PC-3 (cell line): ENCODE measurements around the gene ATAD3A. TPM values are rescaled to one million over a fixed set of nuclear protein-coding genes. Genes with fewer than 3 reads are reported as not detected.
"Not testable (repeated sequence)": the region's sequence is repeated elsewhere in the genome, so short reads cannot be mapped to it uniquely, and the experiment has no call there.

Source experiments
- ATAC-seq: fragments of 200-7000 bp; cut with Tn5 transposase; 2 replicates; pipeline ENCODE4 v1.9.1; 2020; ENCODE audit warnings: mild to moderate bottlenecking, moderate library complexity
- BruUV-seq: library from RNA; stranded (reverse); fragments of 400-500 nt; replicated peaks from 2 replicates; lab custom pipeline; 2021; lab: Mats Ljungman, UMichigan
- CTCF ChIA-PET: fragments of 300-600 bp; sonication (Branson Sonifier 250); formaldehyde crosslinking; loops from one replicate; lab custom pipeline; 2022; ENCODE audit warnings: antibody characterized with exemption; lab: Charles Lee
- POLR2A ChIA-PET: fragments of 300-600 bp; sonication (Branson Sonifier 250); formaldehyde crosslinking; loops from one replicate; lab custom pipeline; 2022; ENCODE audit warnings: antibody characterized with exemption; ENCODE audit not compliant: unreplicated experiment; lab: Charles Lee
- DNase-seq: peaks from one replicate; pipeline ENCODE4 v3.0.0-alpha.2; 2015
- H2AFZ ChIP-seq: fragments of 300-600 bp; sonication (generic); 2 replicates; pipeline ENCODE4 v1.6.0; 2016; ENCODE audit warnings: antibody characterized with exemption, low read length
- H3F3A ChIP-seq: fragments of 300-600 bp; sonication (generic); one replicate; pipeline ENCODE4 v1.6.0; 2017; ENCODE audit warnings: antibody characterized with exemption, low read length, control low read depth, mild to moderate bottlenecking; ENCODE audit not compliant: unreplicated experiment
- H3K27ac ChIP-seq: fragments of 300-600 bp; sonication (generic); 2 replicates; pipeline ENCODE4 v1.5.1; 2016; ENCODE audit warnings: mild to moderate bottlenecking, low read length
- H3K27me3 ChIP-seq: fragments of 300-600 bp; sonication (generic); 2 replicates; pipeline ENCODE4 v1.6.1; 2016; ENCODE audit warnings: low read length, mixed read lengths
- H3K36me3 ChIP-seq: fragments of 300-600 bp; sonication (generic); 2 replicates; pipeline ENCODE4 v1.6.1; 2016; ENCODE audit warnings: low read depth, mixed run types, low read length, mixed read lengths
- H3K4me1 ChIP-seq: fragments of 300-600 bp; sonication (generic); 2 replicates; pipeline ENCODE4 v1.5.1; 2016; ENCODE audit warnings: low read length; ENCODE audit not compliant: insufficient read depth
- H3K4me2 ChIP-seq: fragments of 300-600 bp; sonication (generic); 2 replicates; pipeline ENCODE4 v1.6.0; 2016; ENCODE audit warnings: low read length
- H3K4me3 ChIP-seq: fragments of 300-600 bp; sonication (generic); 2 replicates; pipeline ENCODE4 v1.5.1; 2016; ENCODE audit warnings: mild to moderate bottlenecking, low read length, mixed read lengths
- H3K79me2 ChIP-seq: fragments of 300-600 bp; sonication (generic); 2 replicates; pipeline ENCODE4 v1.6.1; 2017; ENCODE audit warnings: low read length, mixed read lengths
- H3K9ac ChIP-seq: fragments of 300-600 bp; sonication (generic); 2 replicates; pipeline ENCODE4 v1.6.0; 2016; ENCODE audit warnings: mild to moderate bottlenecking, low read length
- H3K9me2 ChIP-seq: fragments of 300-600 bp; sonication (generic); replicated peaks from 2 replicates; pipeline ENCODE4 v1.6.1; 2016; ENCODE audit warnings: mixed run types, low read length, mixed read lengths
- H3K9me3 ChIP-seq: fragments of 300-600 bp; sonication (generic); 2 replicates; pipeline ENCODE4 v1.6.1; 2016; ENCODE audit warnings: low read length, mixed read lengths
- H4K20me1 ChIP-seq: fragments of 300-600 bp; sonication (generic); 2 replicates; pipeline ENCODE4 v1.6.1; 2016; ENCODE audit warnings: low read length, mixed read lengths
- EZH2 ChIP-seq: fragments of 300-600 bp; sonication (generic); IDR thresholded peaks from one replicate; pipeline ENCODE4 v1.6.1; 2017; ENCODE audit warnings: antibody characterized with exemption, mild to moderate bottlenecking, low read length; ENCODE audit not compliant: unreplicated experiment
- EZH2phosphoT487 ChIP-seq: fragments of 300-600 bp; sonication (generic); IDR thresholded peaks from 2 replicates; pipeline ENCODE4 v1.6.1; 2018; ENCODE audit warnings: mild to moderate bottlenecking, antibody characterized with exemption, low read length, borderline replicate concordance
- intact Hi-C: fragments of 100-400 bp; cut with micrococcal nuclease; formaldehyde crosslinking; loops from 2 replicates; pipeline ENCODE4 v1.9.0; 2023
- total RNA-seq: library from RNA; depleted of rRNA; stranded (reverse); fragments of >200 nt; gene quantifications from 2 replicates; pipeline ENCODE4 v1.2.3, GENCODE V29; 2014
- TF ChIP-seq, protein P1 (sequence below): fragments of 300-600 bp; sonication (generic); conservative IDR thresholded peaks from 2 replicates; pipeline ENCODE4 v1.5.1; 2017; ENCODE audit warnings: antibody characterized with exemption, low read depth, mild to moderate bottlenecking, low read length

The ATAD3A gene
- total RNA-seq, 1 experiment from 2014 or later, result 186 TPM

- H3K79me2 ChIP-seq, result no peaks in the 10 kb centered on the region
- POLR2A ChIA-PET, result no interaction called here
- ATAC-seq (no peak), DNase-seq (no peak)
- H3K36me3 ChIP-seq, result no peaks in the 10 kb centered on the region
- intact Hi-C loops, result no loop called here
- no peak overlapping the region for H3K9ac ChIP-seq
- no peaks in the 10 kb centered on the region for H3F3A ChIP-seq
- H3K9me2 ChIP-seq, result no peaks in the 10 kb centered on the region
- H3K4me1 ChIP-seq, result peaks cover 4% of the 10 kb centered on the region
- BruUV-seq, result no TSS peak
- no peak overlapping the region for H3K4me3 ChIP-seq
- no peaks in the 10 kb centered on the region for H4K20me1 ChIP-seq
- no peaks in the 10 kb centered on the region for H3K27me3 ChIP-seq
- H3K27ac ChIP-seq, result no peak overlapping the region
- no peak for TF ChIP-seq EZH2phosphoT487
- TF ChIP-seq, protein P1, sequence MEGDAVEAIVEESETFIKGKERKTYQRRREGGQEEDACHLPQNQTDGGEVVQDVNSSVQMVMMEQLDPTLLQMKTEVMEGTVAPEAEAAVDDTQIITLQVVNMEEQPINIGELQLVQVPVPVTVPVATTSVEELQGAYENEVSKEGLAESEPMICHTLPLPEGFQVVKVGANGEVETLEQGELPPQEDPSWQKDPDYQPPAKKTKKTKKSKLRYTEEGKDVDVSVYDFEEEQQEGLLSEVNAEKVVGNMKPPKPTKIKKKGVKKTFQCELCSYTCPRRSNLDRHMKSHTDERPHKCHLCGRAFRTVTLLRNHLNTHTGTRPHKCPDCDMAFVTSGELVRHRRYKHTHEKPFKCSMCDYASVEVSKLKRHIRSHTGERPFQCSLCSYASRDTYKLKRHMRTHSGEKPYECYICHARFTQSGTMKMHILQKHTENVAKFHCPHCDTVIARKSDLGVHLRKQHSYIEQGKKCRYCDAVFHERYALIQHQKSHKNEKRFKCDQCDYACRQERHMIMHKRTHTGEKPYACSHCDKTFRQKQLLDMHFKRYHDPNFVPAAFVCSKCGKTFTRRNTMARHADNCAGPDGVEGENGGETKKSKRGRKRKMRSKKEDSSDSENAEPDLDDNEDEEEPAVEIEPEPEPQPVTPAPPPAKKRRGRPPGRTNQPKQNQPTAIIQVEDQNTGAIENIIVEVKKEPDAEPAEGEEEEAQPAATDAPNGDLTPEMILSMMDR, result no peak
- no peak for TF ChIP-seq EZH2
- no peak overlapping the region for H2AFZ ChIP-seq
- H3K4me2 ChIP-seq, result no peak overlapping the region
- CTCF ChIA-PET, result no interaction called here
- H3K9me3 ChIP-seq, result no peaks in the 10 kb centered on the region
Measured at GRCh38 chr1:1463312-1463711, 48.6 kb upstream of the ATAD3A start.

- H4K20me1 ChIP-seq, H3K4me3 ChIP-seq, H3K4me2 ChIP-seq, ATAC-seq, H3K9me2 ChIP-seq, H3K9me3 ChIP-seq, CTCF ChIA-PET, H2AFZ ChIP-seq, BruUV-seq, POLR2A ChIA-PET, H3K27me3 ChIP-seq, H3K36me3 ChIP-seq, H3K4me1 ChIP-seq, H3K27ac ChIP-seq, intact Hi-C loops, H3K9ac ChIP-seq, DNase-seq, H3F3A ChIP-seq: not testable (repeated sequence)
- peaks cover 32% of the 10 kb centered on the region for H3K79me2 ChIP-seq
Measured at GRCh38 chr1:1468196-1468985, 43.6 kb upstream of the ATAD3A start.

DNA sequence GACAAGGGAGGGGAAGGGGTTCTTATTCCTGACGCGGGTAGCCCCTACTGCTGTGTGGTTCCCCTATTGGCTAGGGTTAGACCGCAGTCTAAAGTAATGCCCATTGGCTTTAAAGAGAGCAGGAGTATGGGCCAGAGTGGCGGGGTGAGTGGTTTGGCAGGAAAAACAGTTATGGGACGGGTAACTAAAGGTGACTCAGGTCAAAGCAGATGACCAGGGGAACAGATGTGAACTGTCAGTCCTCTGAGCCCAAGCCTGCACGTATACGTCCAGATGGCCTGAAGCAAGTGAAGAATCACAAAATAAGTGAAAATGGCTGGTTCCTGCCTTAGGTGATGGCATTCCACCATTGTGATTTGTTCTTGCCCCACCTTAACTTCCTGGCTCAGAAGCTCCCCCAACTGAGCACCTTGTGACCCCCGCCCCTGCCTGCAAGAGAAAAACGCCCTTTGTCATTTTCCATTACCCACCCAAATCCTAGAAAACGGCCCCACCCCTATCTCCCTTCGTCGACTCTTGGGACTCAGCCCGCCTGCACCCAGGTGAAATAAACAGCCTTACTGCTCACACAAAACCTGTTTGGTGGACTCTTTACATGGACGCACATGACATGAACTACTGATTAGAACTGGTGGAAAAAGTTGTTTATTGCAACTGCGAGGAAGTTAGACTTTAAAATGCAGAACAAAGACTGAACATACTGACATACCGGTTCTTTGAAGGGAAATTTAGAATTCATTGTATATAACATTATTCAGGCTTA is 41.2 kb upstream of the ATAD3A start:
- TSS peak; percentile 96 for BruUV-seq
- DNase-seq, result peak; percentile 56

More for the DNA sequence above, 41.2 kb upstream of the ATAD3A start:
- Histone ChIP-seq H3K79me2 (peaks cover 55% of the 10 kb centered on the region), H3K4me1 (peaks cover 12% of the 10 kb centered on the region), H3F3A (no peaks in the 10 kb centered on the region), H3K27ac (peak overlapping the region; percentile 58), H3K4me2 (peak overlapping the region; percentile 80), H3K9me3 (no peaks in the 10 kb centered on the region), H3K9ac (peak overlapping the region; percentile 85), H3K9me2 (no peaks in the 10 kb centered on the region), H3K4me3 (peak overlapping the region; percentile 77), H3K27me3 (no peaks in the 10 kb centered on the region), H4K20me1 (peaks cover 21% of the 10 kb centered on the region), H3K36me3 (peaks cover 3% of the 10 kb centered on the region; the same call in 1 of the 2 replicates), H2AFZ (peak overlapping the region; percentile 75)
- ATAC-seq, result peak; percentile 19
- ChIA-PET CTCF (no interaction called here), POLR2A (no interaction called here)
- TF ChIP-seq EZH2phosphoT487 (no peak), EZH2 (no peak)
- TF ChIP-seq, protein P1, result no peak
- intact Hi-C loops, result loop anchor here (1.0 kb wide), 2 partner anchors 40 to 64 kb away; partner anchors contain the start of gene MRPL20
